SK-N-SH treated with all-trans-retinoic acid at 6 μM for 48 hours (cell line): ENCODE measurements around the gene ALDH3A1.

Experiments used
- ATAC-seq: fragments of 200-7000 bp; cut with Tn5 transposase; 3 replicates; pipeline ENCODE4 v1.9.1; 2020; ENCODE audit warnings: mild to moderate bottlenecking, moderate library complexity
- ARNTL ChIP-seq: fragments of 450-650 bp; formaldehyde crosslinking; IDR thresholded peaks from 2 replicates; pipeline ENCODE4 v1.5.0; 2020; ENCODE audit warnings: low read depth, mild to moderate bottlenecking, moderate library complexity, borderline replicate concordance
- POU6F1 ChIP-seq: fragments of 250-450 bp; sonication (Bioruptor Pico); IDR thresholded peaks from 2 replicates; pipeline ENCODE4 v1.8.0; 2021; ENCODE audit warnings: low read depth, mild to moderate bottlenecking, moderate library complexity, borderline replicate concordance
- PPARA ChIP-seq: fragments of 250-450 bp; sonication (Bioruptor Pico); IDR thresholded peaks from 2 replicates; pipeline ENCODE4 v1.5.0; 2020; ENCODE audit warnings: mild to moderate bottlenecking, borderline replicate concordance
- RARB ChIP-seq: fragments of 250-450 bp; sonication (Bioruptor Pico); IDR thresholded peaks from 2 replicates; pipeline ENCODE4 v1.8.0; 2021; ENCODE audit warnings: mild to moderate bottlenecking, moderate library complexity
- SNAI2 ChIP-seq: fragments of 250-450 bp; sonication (Bioruptor Pico); IDR thresholded peaks from 2 replicates; pipeline ENCODE4 v1.5.0; 2020; ENCODE audit warnings: mild to moderate bottlenecking, moderate library complexity
- ZC3H10 ChIP-seq: fragments of 250-450 bp; sonication (Bioruptor Pico); IDR thresholded peaks from 2 replicates; pipeline ENCODE4 v1.5.1; 2021; ENCODE audit warnings: mild to moderate bottlenecking, moderate library complexity
- ZFP3 ChIP-seq: fragments of 250-450 bp; sonication (Bioruptor Pico); IDR thresholded peaks from 2 replicates; pipeline ENCODE4 v1.5.0; 2020; ENCODE audit warnings: mild to moderate bottlenecking, moderate library complexity
- ZFP30 ChIP-seq: fragments of 450-650 bp; formaldehyde crosslinking; IDR thresholded peaks from 2 replicates; pipeline ENCODE4 v1.5.0; 2022; ENCODE audit warnings: mild to moderate bottlenecking, moderate library complexity
- ZNF565 ChIP-seq: fragments of 450-650 bp; formaldehyde crosslinking; conservative IDR thresholded peaks from 2 replicates; pipeline ENCODE4 v1.5.0; 2020; ENCODE audit warnings: low read depth, mild to moderate bottlenecking, moderate library complexity
- ZNF70 ChIP-seq: fragments of 450-650 bp; formaldehyde crosslinking; IDR thresholded peaks from 2 replicates; pipeline ENCODE4 v1.5.0; 2020; ENCODE audit warnings: mild to moderate bottlenecking, moderate library complexity
- ZNF8 ChIP-seq: fragments of 450-650 bp; formaldehyde crosslinking; IDR thresholded peaks from 2 replicates; pipeline ENCODE4 v1.5.0; 2020; ENCODE audit warnings: mild to moderate bottlenecking, moderate library complexity
- TF ChIP-seq, protein P1 (sequence below): fragments of 250-450 bp; sonication (Bioruptor Pico); IDR thresholded peaks from 2 replicates; pipeline ENCODE4 v1.5.0; 2020; ENCODE audit warnings: mild to moderate bottlenecking, moderate library complexity
- TF ChIP-seq, protein P2 (sequence below): fragments of 250-450 bp; sonication (Bioruptor Pico); IDR thresholded peaks from 2 replicates; pipeline ENCODE4 v1.8.0; 2020; ENCODE audit warnings: mild to moderate bottlenecking, moderate library complexity, borderline replicate concordance

The ALDH3A1 gene

DNA sequence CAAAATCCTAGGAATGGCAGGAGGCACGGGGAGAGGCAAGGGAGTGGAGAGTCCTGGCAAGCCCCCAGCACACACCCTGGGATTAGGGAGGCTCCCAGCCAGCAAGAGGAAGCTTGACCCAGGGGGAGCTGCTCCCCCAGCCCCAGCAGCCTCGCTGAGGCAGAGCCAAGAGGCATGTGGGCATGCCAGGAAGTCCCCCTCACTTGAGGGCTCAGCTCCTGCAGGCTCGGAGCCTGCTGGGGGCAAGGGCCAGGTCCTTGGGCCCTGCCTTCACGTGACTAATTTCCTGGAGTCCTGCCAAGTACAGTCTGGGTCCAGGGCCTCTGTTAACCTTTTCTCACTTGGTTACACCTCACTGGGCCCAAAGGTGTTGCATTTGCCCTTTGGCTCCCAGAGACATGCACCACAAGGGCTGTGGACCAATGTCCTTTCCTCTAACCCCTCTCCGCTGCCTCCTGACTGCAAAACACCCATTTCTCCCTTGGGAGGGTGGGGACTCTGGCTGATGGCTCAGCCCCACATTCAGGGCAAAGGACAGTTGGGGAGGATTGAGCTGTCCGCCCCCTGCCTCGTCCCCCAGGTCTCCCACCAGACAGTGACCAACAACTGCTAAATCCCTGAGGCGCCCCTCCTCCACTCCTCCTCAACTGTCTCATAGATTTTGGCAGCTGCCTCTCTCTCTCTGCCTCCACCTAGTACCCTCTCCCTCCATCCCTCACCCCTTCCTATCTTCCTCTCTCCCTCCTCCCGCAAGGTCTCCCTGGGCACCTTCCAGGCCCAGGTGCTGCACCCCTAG is 27.3 kb downstream of the ALDH3A1 start (continued):
- TF ChIP-seq, protein P1, sequence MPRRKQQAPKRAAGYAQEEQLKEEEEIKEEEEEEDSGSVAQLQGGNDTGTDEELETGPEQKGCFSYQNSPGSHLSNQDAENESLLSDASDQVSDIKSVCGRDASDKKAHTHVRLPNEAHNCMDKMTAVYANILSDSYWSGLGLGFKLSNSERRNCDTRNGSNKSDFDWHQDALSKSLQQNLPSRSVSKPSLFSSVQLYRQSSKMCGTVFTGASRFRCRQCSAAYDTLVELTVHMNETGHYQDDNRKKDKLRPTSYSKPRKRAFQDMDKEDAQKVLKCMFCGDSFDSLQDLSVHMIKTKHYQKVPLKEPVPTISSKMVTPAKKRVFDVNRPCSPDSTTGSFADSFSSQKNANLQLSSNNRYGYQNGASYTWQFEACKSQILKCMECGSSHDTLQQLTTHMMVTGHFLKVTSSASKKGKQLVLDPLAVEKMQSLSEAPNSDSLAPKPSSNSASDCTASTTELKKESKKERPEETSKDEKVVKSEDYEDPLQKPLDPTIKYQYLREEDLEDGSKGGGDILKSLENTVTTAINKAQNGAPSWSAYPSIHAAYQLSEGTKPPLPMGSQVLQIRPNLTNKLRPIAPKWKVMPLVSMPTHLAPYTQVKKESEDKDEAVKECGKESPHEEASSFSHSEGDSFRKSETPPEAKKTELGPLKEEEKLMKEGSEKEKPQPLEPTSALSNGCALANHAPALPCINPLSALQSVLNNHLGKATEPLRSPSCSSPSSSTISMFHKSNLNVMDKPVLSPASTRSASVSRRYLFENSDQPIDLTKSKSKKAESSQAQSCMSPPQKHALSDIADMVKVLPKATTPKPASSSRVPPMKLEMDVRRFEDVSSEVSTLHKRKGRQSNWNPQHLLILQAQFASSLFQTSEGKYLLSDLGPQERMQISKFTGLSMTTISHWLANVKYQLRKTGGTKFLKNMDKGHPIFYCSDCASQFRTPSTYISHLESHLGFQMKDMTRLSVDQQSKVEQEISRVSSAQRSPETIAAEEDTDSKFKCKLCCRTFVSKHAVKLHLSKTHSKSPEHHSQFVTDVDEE (CRISPR knock-in tag): no peak

DNA sequence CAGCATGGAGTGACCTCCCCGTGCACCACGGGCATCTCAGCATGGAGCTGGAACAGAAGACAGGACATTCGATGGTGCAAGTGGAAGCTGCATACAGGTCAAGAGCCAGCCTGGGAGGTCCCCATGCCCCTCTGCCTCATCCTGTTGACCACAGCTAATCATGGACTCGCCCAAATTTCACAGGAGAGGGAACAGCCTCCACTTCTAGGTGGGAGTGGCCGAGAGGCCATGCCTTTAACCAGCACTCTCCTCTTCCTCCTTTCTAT is 28.0 kb downstream of the ALDH3A1 start:
- TF ChIP-seq ZFP30 (CRISPR knock-in tag) (no peak), PPARA (CRISPR knock-in tag) (no peak), SNAI2 (CRISPR knock-in tag) (no peak), ZNF565 (CRISPR knock-in tag) (no peak), ZNF70 (CRISPR knock-in tag) (no peak), POU6F1 (CRISPR knock-in tag) (no peak), RARB (CRISPR knock-in tag) (no peak), ZFP3 (CRISPR knock-in tag) (no peak), ARNTL (no peak), ZNF8 (CRISPR knock-in tag) (no peak)
- TF ChIP-seq, protein P1 (CRISPR knock-in tag): no peak
- TF ChIP-seq, protein P2, sequence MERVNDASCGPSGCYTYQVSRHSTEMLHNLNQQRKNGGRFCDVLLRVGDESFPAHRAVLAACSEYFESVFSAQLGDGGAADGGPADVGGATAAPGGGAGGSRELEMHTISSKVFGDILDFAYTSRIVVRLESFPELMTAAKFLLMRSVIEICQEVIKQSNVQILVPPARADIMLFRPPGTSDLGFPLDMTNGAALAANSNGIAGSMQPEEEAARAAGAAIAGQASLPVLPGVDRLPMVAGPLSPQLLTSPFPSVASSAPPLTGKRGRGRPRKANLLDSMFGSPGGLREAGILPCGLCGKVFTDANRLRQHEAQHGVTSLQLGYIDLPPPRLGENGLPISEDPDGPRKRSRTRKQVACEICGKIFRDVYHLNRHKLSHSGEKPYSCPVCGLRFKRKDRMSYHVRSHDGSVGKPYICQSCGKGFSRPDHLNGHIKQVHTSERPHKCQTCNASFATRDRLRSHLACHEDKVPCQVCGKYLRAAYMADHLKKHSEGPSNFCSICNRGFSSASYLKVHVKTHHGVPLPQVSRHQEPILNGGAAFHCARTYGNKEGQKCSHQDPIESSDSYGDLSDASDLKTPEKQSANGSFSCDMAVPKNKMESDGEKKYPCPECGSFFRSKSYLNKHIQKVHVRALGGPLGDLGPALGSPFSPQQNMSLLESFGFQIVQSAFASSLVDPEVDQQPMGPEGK (CRISPR knock-in tag): no peak
- ATAC-seq: no peak

- TF ChIP-seq, protein P2 (CRISPR knock-in tag): no peak
- TF ChIP-seq ZC3H10 (CRISPR knock-in tag) (no peak), POU6F1 (CRISPR knock-in tag) (no peak)
- ATAC-seq: no peak
These were observed 28.5 kb downstream of the ALDH3A1 start for GRCh38 chr17:19719355-19720209.
